ENCODE data around the gene GBE1.

DNA sequence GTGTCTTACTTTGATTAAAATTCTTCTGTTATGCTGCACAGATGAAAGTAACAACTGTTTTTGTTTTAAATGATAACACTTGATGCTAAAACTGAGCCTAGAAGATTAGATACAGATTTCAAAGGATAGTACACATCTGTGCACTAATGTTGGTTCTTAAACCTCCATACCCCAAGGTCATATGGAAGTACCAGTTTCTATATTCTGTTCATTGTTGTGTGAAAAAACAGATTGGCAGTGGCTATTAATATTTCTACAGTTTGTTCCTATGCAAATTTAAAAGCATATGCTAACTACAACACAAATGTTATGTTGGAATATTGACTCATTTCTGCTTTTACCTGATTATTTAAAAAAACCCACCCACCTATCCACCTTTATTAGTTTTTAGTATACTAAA, 32.0 kb upstream of the GBE1 start:
- TF ChIP-seq REST (IDR thresholded peaks at IDR 0.05; ENCODE audit: low read depth): no peak
- TF ChIP-seq EP300 (IDR thresholded peaks at IDR 0.05; ENCODE audit: borderline replicate concordance): no peak
- TF ChIP-seq MAX (IDR thresholded peaks at IDR 0.05): no peak
- TF ChIP-seq TAF1 (IDR thresholded peaks at IDR 0.05; ENCODE audit: low read depth): no peak
- no peak for TF ChIP-seq TCF12 (IDR thresholded peaks at IDR 0.05; ENCODE audit: low read depth)
- TF ChIP-seq USF1 (IDR thresholded peaks at IDR 0.05): no peak
- TF ChIP-seq EGR1 (IDR thresholded peaks at IDR 0.05): no peak
- TF ChIP-seq RAD21 (IDR thresholded peaks at IDR 0.05; ENCODE audit: low read depth): no peak
- no peak for TF ChIP-seq NFIC (IDR thresholded peaks at IDR 0.05)
- no peak for TF ChIP-seq TEAD4 (IDR thresholded peaks at IDR 0.05)
- TF ChIP-seq YY1 (IDR thresholded peaks at IDR 0.05; ENCODE audit: low read depth): no peak
- TF ChIP-seq CREB1 (IDR thresholded peaks at IDR 0.05; ENCODE audit: low read depth): no peak

Data from Ishikawa (cell line).